Measurements from ENCODE around the gene CCDC85A. TPM values are rescaled to one million over a fixed set of nuclear protein-coding genes. Genes with fewer than 3 reads are reported as not detected.

CCDC85A gene
- total RNA-seq, 4 donors from 2014 or later, result 0.20 to 1.1 (median 0.92) TPM

- intact Hi-C loops (cut with DNase I; ENCODE audit: low total_unique reads), result no loop called here
- no peak overlapping the region for H3K27ac ChIP-seq
- H3K27me3 ChIP-seq, result no peaks in the 10 kb centered on the region
- in situ Hi-C loops (cut with MboI; ENCODE audit: low pct_ligation_motif_present in 1 of 4, low pct_unique_long_range_greater_than_20kb in 1 of 4, low sequenced_read_pairs in 3 of 4), result no loop called here
- no peaks in the 10 kb centered on the region for H3K36me3 ChIP-seq
- no peak overlapping the region for H3K4me3 ChIP-seq
- no peak for DNase-seq
- no peaks in the 10 kb centered on the region for H3K4me1 ChIP-seq
- TF ChIP-seq CTCF (IDR thresholded peaks at IDR 0.05) (no peak), POLR2A (IDR thresholded peaks at IDR 0.05) (no peak), POLR2AphosphoS5 (IDR thresholded peaks at IDR 0.05) (no peak), EP300 (IDR thresholded peaks at IDR 0.05; ENCODE audit: low read depth) (no peak)
- H3K9me3 ChIP-seq, result no peaks in the 10 kb centered on the region
These were observed 27.3 kb downstream of the CCDC85A start for GRCh38 chr2:56211048-56211447.

DNA sequence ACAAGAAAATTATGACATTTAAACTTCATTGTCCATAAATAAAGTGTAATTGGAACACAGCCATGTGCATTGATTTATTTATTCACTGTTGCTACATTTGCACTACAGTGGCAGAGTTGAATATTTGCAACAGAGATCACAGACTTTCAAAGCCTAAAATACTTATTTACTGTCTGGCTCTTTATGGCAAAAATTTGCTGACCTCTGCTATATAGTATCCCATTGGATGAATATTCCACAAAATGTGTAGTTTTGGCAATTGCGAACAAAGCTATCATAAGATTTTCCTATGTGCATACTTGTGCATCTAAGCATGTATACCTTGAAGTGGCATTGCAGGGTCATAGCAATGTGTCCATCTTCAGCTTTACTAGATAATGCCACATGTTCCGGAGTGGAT is 32.1 kb downstream of the CCDC85A start:
- H3K36me3 ChIP-seq, result no peaks in the 10 kb centered on the region
- no peaks in the 10 kb centered on the region for H3K9me3 ChIP-seq
- no peak for TF ChIP-seq EP300 (IDR thresholded peaks at IDR 0.05; ENCODE audit: low read depth)
- TF ChIP-seq CTCF (IDR thresholded peaks at IDR 0.05), result no peak
- no peak for TF ChIP-seq POLR2A (IDR thresholded peaks at IDR 0.05)
- TF ChIP-seq POLR2AphosphoS5 (IDR thresholded peaks at IDR 0.05), result no peak
- DNase-seq, result no peak
- no peak overlapping the region for H3K27ac ChIP-seq
- no peak overlapping the region for H3K4me3 ChIP-seq
- no peaks in the 10 kb centered on the region for H3K4me1 ChIP-seq
- in situ Hi-C loops (cut with MboI; ENCODE audit: low pct_ligation_motif_present in 1 of 4, low pct_unique_long_range_greater_than_20kb in 1 of 4, low sequenced_read_pairs in 3 of 4), result no loop called here
- intact Hi-C loops (cut with DNase I; ENCODE audit: low total_unique reads), result no loop called here
- 98 to 100% methylated on average over 2 of the region's 2 CpGs for WGBS, 2 donors (ENCODE audit: low coverage in 1 of 2)
- H3K27me3 ChIP-seq, result no peaks in the 10 kb centered on the region

DNA sequence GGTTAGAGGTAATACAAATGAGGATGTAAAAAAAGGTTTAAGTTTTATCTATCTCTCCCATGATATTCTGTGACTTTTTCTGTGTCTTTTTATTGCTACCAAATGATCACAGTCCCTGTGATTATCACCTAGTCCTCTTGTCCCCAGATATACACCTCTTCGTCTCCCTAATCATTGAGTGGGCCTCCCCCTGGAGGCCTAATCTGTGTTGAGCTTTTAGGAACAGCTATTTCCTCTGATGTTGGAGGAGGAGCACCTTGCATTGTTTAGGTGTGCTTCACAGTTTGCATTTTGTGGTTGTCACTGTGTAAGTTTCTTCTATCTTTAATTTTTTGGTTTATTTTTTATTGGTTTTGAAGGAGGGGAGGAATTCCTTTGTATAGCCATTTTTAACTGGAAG is 33.3 kb downstream of the CCDC85A start:
- TF ChIP-seq CTCF (IDR thresholded peaks at IDR 0.05) (no peak), POLR2A (IDR thresholded peaks at IDR 0.05) (no peak), EP300 (IDR thresholded peaks at IDR 0.05; ENCODE audit: low read depth) (no peak), POLR2AphosphoS5 (IDR thresholded peaks at IDR 0.05) (no peak)
- no peak for DNase-seq
- in situ Hi-C loops (cut with MboI; ENCODE audit: low pct_ligation_motif_present in 1 of 4, low pct_unique_long_range_greater_than_20kb in 1 of 4, low sequenced_read_pairs in 3 of 4), result no loop called here
- no peak overlapping the region for H3K4me3 ChIP-seq
- 80 to 82% methylated on average over 1 of the region's 1 CpG for WGBS, 2 donors (ENCODE audit: low coverage in 1 of 2)
- no peaks in the 10 kb centered on the region for H3K9me3 ChIP-seq
- no peaks in the 10 kb centered on the region for H3K27me3 ChIP-seq
- no peak overlapping the region for H3K27ac ChIP-seq
- no peaks in the 10 kb centered on the region for H3K36me3 ChIP-seq
- intact Hi-C loops (cut with DNase I; ENCODE audit: low total_unique reads), result no loop called here
- no peaks in the 10 kb centered on the region for H3K4me1 ChIP-seq

GRCh38 chr2:56222481-56222880 is 38.7 kb downstream of the CCDC85A start:
- 84 to 91% methylated on average over 2 to 3 of the region's 3 CpGs for whole genome bisulfite sequencing, 2 donors (ENCODE audit: low coverage in 1 of 2)
- TF ChIP-seq CTCF (IDR thresholded peaks at IDR 0.05), result no peak
- no peak for TF ChIP-seq POLR2A (IDR thresholded peaks at IDR 0.05)
- no peak for TF ChIP-seq POLR2AphosphoS5 (IDR thresholded peaks at IDR 0.05)
- no peak for TF ChIP-seq EP300 (IDR thresholded peaks at IDR 0.05; ENCODE audit: low read depth)

More at GRCh38 chr2:56222481-56222880, 38.7 kb downstream of the CCDC85A start:
- no peaks in the 10 kb centered on the region for H3K27me3 ChIP-seq
- H3K27ac ChIP-seq, result no peak overlapping the region
- in situ Hi-C loops (cut with MboI; ENCODE audit: low pct_ligation_motif_present in 1 of 4, low pct_unique_long_range_greater_than_20kb in 1 of 4, low sequenced_read_pairs in 3 of 4) (no loop called here), intact Hi-C loops (cut with DNase I; ENCODE audit: low total_unique reads) (no loop called here)
- H3K36me3 ChIP-seq, result no peaks in the 10 kb centered on the region
- no peak overlapping the region for H3K4me3 ChIP-seq
- no peaks in the 10 kb centered on the region for H3K9me3 ChIP-seq
- no peak for DNase-seq
- no peaks in the 10 kb centered on the region for H3K4me1 ChIP-seq

Data from transverse colon (tissue), 4 donors.